GM23248 (cell line): ENCODE data around the gene TMEM115. TPM values are rescaled to one million over a fixed set of nuclear protein-coding genes. Genes with fewer than 3 reads are reported as not detected.

Experiments
- DNase-seq: peaks from one replicate; pipeline ENCODE4 v3.0.0-alpha.2; 2015
- H2AFZ ChIP-seq: fragments of 200-600 bp; sonication (generic); 2 replicates; pipeline ENCODE4 v1.6.1; 2016; ENCODE audit warnings: antibody characterized with exemption
- H3F3A ChIP-seq: fragments of 200-600 bp; sonication (generic); 2 replicates; pipeline ENCODE4 v1.6.1; 2016; ENCODE audit warnings: mild to moderate bottlenecking, antibody characterized with exemption, mixed run types; ENCODE audit not compliant: insufficient read depth
- H3K27ac ChIP-seq: fragments of 200-600 bp; sonication (generic); 2 replicates; pipeline ENCODE4 v1.5.1; 2016; ENCODE audit warnings: mild to moderate bottlenecking
- H3K27me3 ChIP-seq: fragments of 200-600 bp; sonication (generic); replicated peaks from 2 replicates; pipeline ENCODE4 v1.6.1; 2016; ENCODE audit warnings: mild to moderate bottlenecking; ENCODE audit not compliant: insufficient read depth
- H3K36me3 ChIP-seq: fragments of 200-600 bp; sonication (generic); 2 replicates; pipeline ENCODE4 v1.6.1; 2016; ENCODE audit warnings: low read depth, mild to moderate bottlenecking
- H3K4me1 ChIP-seq: fragments of 200-600 bp; sonication (generic); 2 replicates; pipeline ENCODE4 v1.6.1; 2016; ENCODE audit warnings: mild to moderate bottlenecking; ENCODE audit not compliant: insufficient read depth
- H3K4me2 ChIP-seq: fragments of 200-600 bp; sonication (generic); one replicate; pipeline ENCODE4 v1.6.1; 2016; ENCODE audit warnings: mild to moderate bottlenecking; ENCODE audit not compliant: unreplicated experiment
- H3K4me3 ChIP-seq: fragments of 200-600 bp; sonication (generic); 2 replicates; pipeline ENCODE4 v1.5.1; 2016; ENCODE audit warnings: mild to moderate bottlenecking
- H3K79me2 ChIP-seq: fragments of 200-600 bp; sonication (generic); 2 replicates; pipeline ENCODE4 v1.6.1; 2016; ENCODE audit warnings: mild to moderate bottlenecking; ENCODE audit not compliant: insufficient read depth
- H3K9ac ChIP-seq: fragments of 200-600 bp; sonication (generic); 2 replicates; pipeline ENCODE4 v1.6.1; 2016; ENCODE audit warnings: mild to moderate bottlenecking
- H3K9me2 ChIP-seq: fragments of 200-600 bp; sonication (generic); 2 replicates; pipeline ENCODE4 v1.6.1; 2016; ENCODE audit warnings: mixed run types, mild to moderate bottlenecking, moderate library complexity; ENCODE audit not compliant: insufficient read depth
- H3K9me3 ChIP-seq: fragments of 200-600 bp; sonication (generic); one replicate; pipeline ENCODE4 v1.6.1; 2017; ENCODE audit warnings: low read depth
- H4K20me1 ChIP-seq: fragments of 200-600 bp; sonication (generic); 2 replicates; pipeline ENCODE4 v1.6.0; 2016; ENCODE audit not compliant: insufficient read depth
- EZH2 ChIP-seq: fragments of 200-600 bp; sonication (generic); IDR thresholded peaks from 2 replicates; pipeline ENCODE4 v1.6.1; 2018; ENCODE audit warnings: antibody characterized with exemption, mild to moderate bottlenecking; ENCODE audit not compliant: insufficient read depth, poor library complexity, severe bottlenecking
- EZH2phosphoT487 ChIP-seq: fragments of 200-600 bp; sonication (generic); IDR thresholded peaks from 2 replicates; pipeline ENCODE4 v1.6.1; 2018; ENCODE audit warnings: antibody characterized with exemption, moderate library complexity, mild to moderate bottlenecking, low read depth; ENCODE audit not compliant: insufficient read depth
- WGBS, 2 experiments: methylation state at CpG; one replicate each; pipeline ENCODE4 v1.1.6; 2015 to 2017; ENCODE audit warnings: low lambda C conversion rate in 2 of 2, low coverage in 1 of 2; ENCODE audit errors: missing lambda C conversion rate in 2 of 2; 5-methylcytosine and 5-hydroxymethylcytosine counted together
- in situ Hi-C: fragments of 300-500 bp; cut with MboI; formaldehyde crosslinking; loops from 2 replicates; pipeline ENCODE4 v1.15.0; 2020
- polyA plus RNA-seq: library from polyadenylated mRNA; unstranded; fragments of >200 nt; fragmentation: Nextera tagmentation; extraction: Ambion mirVana; gene quantifications from 2 replicates; pipeline ENCODE4 v1.2.1, GENCODE V29; 2016
- total RNA-seq: library from RNA; depleted of rRNA; stranded (reverse); fragments of >200 nt; shearing (Covaris generic); gene quantifications from 2 replicates; pipeline ENCODE4 v1.2.3, GENCODE V29; 2014; rRNA removed

TMEM115 gene
- total RNA-seq (68.4 and 95.4 TPM in 2 replicates), polyA plus RNA-seq (73.1 and 78.1 TPM in 2 replicates)

- Histone ChIP-seq H3K4me3 (peak within 1 kb of the TSS; percentile 75), H3K36me3 (0 out of 2 replicates have a peak, but pooled peaks cover 2% of the 10 kb centered on the region), H3K9me3 (no peaks in the 10 kb centered on the region), H3K9me2 (no peaks in the 10 kb centered on the region), H3K4me2 (peak within 1 kb of the TSS; percentile 98), H2AFZ (peak within 1 kb of the TSS; percentile 93), H3K4me1 (peaks cover 25% of the 10 kb centered on the region), H3F3A (peaks cover 4% of the 10 kb centered on the region; the same call in 1 of the 2 replicates), H3K9ac (peak within 1 kb of the TSS; percentile 89), H3K27me3 (no peaks in the 10 kb centered on the region), H4K20me1 (peaks cover 10% of the 10 kb centered on the region; the same call in 1 of the 2 replicates), H3K27ac (peak within 1 kb of the TSS; percentile 66), H3K79me2 (peaks cover 51% of the 10 kb centered on the region)
- 1% methylated on average over 55 to 62 of the region's 64 CpGs for whole genome bisulfite sequencing, 2 experiments
- in situ Hi-C loops, result no loop called here
- TF ChIP-seq EZH2phosphoT487 (no peak), EZH2 (no peak)
- DNase-seq, result peak; percentile 99
These were observed at the start of gene TMEM115 for GRCh38 chr3:50358911-50359759. Gene TMEM115, minus strand, starts transcription at chr3:50359521. Its CDS starts 458 bp downstream, at chr3:50359063.

- TF ChIP-seq EZH2phosphoT487 (no peak), EZH2 (no peak)
- Histone ChIP-seq H2AFZ (no peak overlapping the region), H3K9ac (no peak overlapping the region), H3K4me3 (no peak overlapping the region), H3K36me3 (no peaks in the 10 kb centered on the region), H3F3A (no peaks in the 10 kb centered on the region), H3K79me2 (no peaks in the 10 kb centered on the region), H3K9me2 (no peaks in the 10 kb centered on the region), H4K20me1 (no peaks in the 10 kb centered on the region), H3K4me1 (no peaks in the 10 kb centered on the region), H3K27me3 (peaks cover 4% of the 10 kb centered on the region), H3K27ac (no peak overlapping the region), H3K4me2 (no peak overlapping the region), H3K9me3 (no peaks in the 10 kb centered on the region)
- DNase-seq, result no peak
- in situ Hi-C loops, result no loop called here
- WGBS, 2 experiments, result 36 to 45% methylated on average over 15 of the region's 15 CpGs
These were observed 49.2 kb upstream of the TMEM115 start for GRCh38 chr3:50408443-50408944.

- no peak for DNase-seq
- no peak overlapping the region for H2AFZ ChIP-seq
- H3K9ac ChIP-seq, result no peak overlapping the region
- no peaks in the 10 kb centered on the region for H3F3A ChIP-seq
- no peaks in the 10 kb centered on the region for H3K9me2 ChIP-seq
- 0 to 10% methylated on average over 1 of the region's 1 CpG for WGBS, 2 experiments
- no peak overlapping the region for H3K4me3 ChIP-seq
- H3K27ac ChIP-seq, result no peak overlapping the region
- H3K4me1 ChIP-seq, result no peaks in the 10 kb centered on the region
- H3K36me3 ChIP-seq, result no peaks in the 10 kb centered on the region
- no peaks in the 10 kb centered on the region for H3K9me3 ChIP-seq
- peaks cover 4% of the 10 kb centered on the region for H3K27me3 ChIP-seq
- H4K20me1 ChIP-seq, result no peaks in the 10 kb centered on the region
- no peak overlapping the region for H3K4me2 ChIP-seq
- no peak for TF ChIP-seq EZH2
- TF ChIP-seq EZH2phosphoT487, result no peak
- in situ Hi-C loops, result no loop called here
- H3K79me2 ChIP-seq, result no peaks in the 10 kb centered on the region
These were observed 47.2 kb upstream of the TMEM115 start for GRCh38 chr3:50406487-50406886.

GRCh38 chr3:50405249-50405648 lies 45.9 kb upstream of the TMEM115 start:
- peak; percentile 30 for DNase-seq
- peaks cover 7% of the 10 kb centered on the region for H3K27me3 ChIP-seq
- H2AFZ ChIP-seq, result no peak overlapping the region

More at GRCh38 chr3:50405249-50405648, 45.9 kb upstream of the TMEM115 start:
- Histone ChIP-seq H3K9me3 (no peaks in the 10 kb centered on the region), H3K9ac (no peak overlapping the region), H3K9me2 (no peaks in the 10 kb centered on the region), H3K4me3 (no peak overlapping the region), H3K79me2 (no peaks in the 10 kb centered on the region), H3F3A (no peaks in the 10 kb centered on the region), H3K36me3 (no peaks in the 10 kb centered on the region), H4K20me1 (no peaks in the 10 kb centered on the region), H3K27ac (no peak overlapping the region), H3K4me1 (no peaks in the 10 kb centered on the region), H3K4me2 (no peak overlapping the region)
- WGBS, 2 experiments, result 31 to 46% methylated on average over 6 to 8 of the region's 8 CpGs
- in situ Hi-C loops, result no loop called here
- no peak for TF ChIP-seq EZH2phosphoT487
- TF ChIP-seq EZH2, result no peak
